A549 (cell line): ENCODE measurements around the gene BMP15.

Experiments used
- CTCF ChIP-seq: fragments of >200 bp; sonication (Bioruptor Twin); formaldehyde crosslinking; IDR thresholded peaks from 3 replicates; pipeline ENCODE4 v1.5.1; 2016
- JUN ChIP-seq, 2 experiments: fragments of >200 bp; sonication (Bioruptor Twin); formaldehyde crosslinking; IDR thresholded peaks; 2 replicates in 1 of 2; 3 replicates in 1 of 2; pipeline ENCODE4 v1.6.1; 2016 to 2017
- JUNB ChIP-seq: fragments of >200 bp; sonication (Bioruptor Twin); formaldehyde crosslinking; IDR thresholded peaks from 2 replicates; pipeline ENCODE4 v1.6.1; 2016
- MAZ ChIP-seq: fragments of 150-350 bp; IDR thresholded peaks from 2 replicates; pipeline ENCODE4 v1.6.1; 2014; ENCODE audit warnings: antibody characterized with exemption, low read depth, low read length, borderline replicate concordance
- PBX3 ChIP-seq: IDR thresholded peaks from 2 replicates; pipeline ENCODE4 v1.6.1; 2012
- POLR2A ChIP-seq: IDR thresholded peaks from 2 replicates; pipeline ENCODE4 v1.6.1; 2012; ENCODE audit warnings: mild to moderate bottlenecking, low read length
- RCOR1 ChIP-seq: fragments of 150-350 bp; IDR thresholded peaks from 2 replicates; pipeline ENCODE4 v1.6.1; 2014; ENCODE audit warnings: antibody characterized with exemption, low read length, low read depth
- REST ChIP-seq: fragments of 200-600 bp; sonication (generic); IDR thresholded peaks from 2 replicates; pipeline ENCODE4 v1.6.1; 2016; ENCODE audit warnings: antibody characterized with exemption, mild to moderate bottlenecking, moderate library complexity
- SREBF2 ChIP-seq: fragments of 450-650 bp; IDR thresholded peaks from 2 replicates; pipeline ENCODE4 v1.6.1; 2014; ENCODE audit warnings: mild to moderate bottlenecking, moderate library complexity
- ZNF302 ChIP-seq: fragments of 250-450 bp; sonication (Bioruptor Pico); IDR thresholded peaks from 2 replicates; pipeline ENCODE4 v1.9.0; 2021; ENCODE audit warnings: inconsistent platforms, mild to moderate bottlenecking, moderate library complexity

- TF ChIP-seq CTCF: no peak
- TF ChIP-seq JUN (IDR thresholded peaks at IDR 0.05): no peak
- TF ChIP-seq REST: no peak
- no peak for TF ChIP-seq POLR2A
- TF ChIP-seq RCOR1: no peak
- no peak for TF ChIP-seq MAZ
- no peak for TF ChIP-seq SREBF2
- no peak for TF ChIP-seq JUNB
- TF ChIP-seq ZNF302 (CRISPR knock-in tag): no peak
- no peak for TF ChIP-seq PBX3
Observed at GRCh38 chrX:50877310-50877709, 33.2 kb upstream of the BMP15 start.
